ENCODE data around the gene CIC. TPM values are rescaled to one million over a fixed set of nuclear protein-coding genes. Genes with fewer than 3 reads are reported as not detected.

Gene CIC
- total and polyA plus RNA-seq, 2 of the 13 experiments (the other 11 are each of a cell fraction or from before 2014, with no cell fraction given) = 5.9 to 8.0 TPM

GRCh38 chr19:42283188-42284065 is 14.4 kb downstream of the CIC start (continued):
- peak; percentile 10; the same call in 1 of the 2 replicates for TF ChIP-seq ZNF331 (CRISPR knock-in tag; IDR thresholded peaks at IDR 0.05)
- no peak for TF ChIP-seq ZNF839 (CRISPR knock-in tag; IDR thresholded peaks at IDR 0.05; ENCODE audit: borderline replicate concordance)
- TF ChIP-seq ZBTB40 (IDR thresholded peaks at IDR 0.05) = no peak
- TF ChIP-seq ZBTB40 (CRISPR knock-in tag; IDR thresholded peaks at IDR 0.05) = no peak
- peak; percentile 64 for TF ChIP-seq NFYB (CRISPR knock-in tag; IDR thresholded peaks at IDR 0.05)
- no peak for TF ChIP-seq TAF15 (IDR thresholded peaks at IDR 0.05; ENCODE audit: low read depth, low read length, poor library complexity, severe bottlenecking)
- TF ChIP-seq ZNF879 (CRISPR knock-in tag; IDR thresholded peaks at IDR 0.05) = no peak
- no peak for TF ChIP-seq ZNF224 (CRISPR knock-in tag; IDR thresholded peaks at IDR 0.05)
- no peak for TF ChIP-seq ZNF850 (CRISPR knock-in tag; conservative IDR thresholded peaks at IDR 0.05)
- no peak for TF ChIP-seq SNRNP70 (IDR thresholded peaks at IDR 0.05; ENCODE audit: low read depth, low read length)
- TF ChIP-seq REST (IDR thresholded peaks at IDR 0.05; ENCODE audit: borderline replicate concordance in 1 of 2, low read depth in 1 of 2, low read length in 2 of 2) = no peak
- TF ChIP-seq ZNF597 (CRISPR knock-in tag; IDR thresholded peaks at IDR 0.05) = no peak
- no peak for TF ChIP-seq CBX5 (CRISPR knock-in tag; IDR thresholded peaks at IDR 0.05; ENCODE audit: borderline replicate concordance)
- TF ChIP-seq ZNF780A (CRISPR knock-in tag; IDR thresholded peaks at IDR 0.05) = no peak
